HL-60 (cell line): ENCODE results near the gene KIF12.

Experiments
- CTCF ChIP-seq: IDR thresholded peaks from one replicate; pipeline ENCODE4 v1.5.1; 2011; ENCODE audit warnings: low read length, control low read depth, inconsistent platforms; ENCODE audit not compliant: insufficient read depth
- GABPA ChIP-seq: IDR thresholded peaks from 2 replicates; pipeline ENCODE4 v1.6.1; 2012; ENCODE audit warnings: low read depth

GRCh38 chr9:114093031-114093471, 6.0 kb downstream of the KIF12 start:
- TF ChIP-seq CTCF: no peak
- TF ChIP-seq GABPA: no peak
